ENCODE results near the gene SPATA31D4. TPM values are rescaled to one million over a fixed set of nuclear protein-coding genes. Genes with fewer than 3 reads are reported as not detected.

Gene SPATA31D4
- total RNA-seq, 1 donor from 2014 or later = not detected

GRCh38 chr9:81971727-81972126 lies 43.5 kb downstream of the SPATA31D4 start:
- no peak for TF ChIP-seq CTCF (IDR thresholded peaks at IDR 0.05; ENCODE audit: borderline replicate concordance)
- Histone ChIP-seq H3K36me3 (no peaks in the 10 kb centered on the region), H3K27me3 (ENCODE audit: low read depth) (peaks cover 18% of the 10 kb centered on the region), H3K9me3 (replicated peaks) (peaks cover 13% of the 10 kb centered on the region), H3K4me3 (no peak overlapping the region), H3K4me1 (no peaks in the 10 kb centered on the region), H3K27ac (replicated peaks) (no peak overlapping the region)
- intact Hi-C loops (cut with micrococcal nuclease) = no loop called here
- no peak for DNase-seq

GRCh38 chr9:81974764-81975163 lies 46.5 kb downstream of the SPATA31D4 start:
- intact Hi-C loops (cut with micrococcal nuclease) = no loop called here
- H3K27me3 ChIP-seq (ENCODE audit: low read depth) = no peaks in the 10 kb centered on the region

GRCh38 chr9:81976351-81976750 lies 48.1 kb downstream of the SPATA31D4 start:
- no peaks in the 10 kb centered on the region for H3K4me1 ChIP-seq
- no peak overlapping the region for H3K27ac ChIP-seq (replicated peaks)
- TF ChIP-seq CTCF (IDR thresholded peaks at IDR 0.05; ENCODE audit: borderline replicate concordance) = no peak
- intact Hi-C loops (cut with micrococcal nuclease) = no loop called here
- H3K27me3 ChIP-seq (ENCODE audit: low read depth) = no peaks in the 10 kb centered on the region
- no peak overlapping the region for H3K4me3 ChIP-seq
- DNase-seq = no peak
- H3K9me3 ChIP-seq (replicated peaks) = peaks cover 17% of the 10 kb centered on the region
- no peaks in the 10 kb centered on the region for H3K36me3 ChIP-seq

More at GRCh38 chr9:81974764-81975163, 46.5 kb downstream of the SPATA31D4 start:
- no peak for TF ChIP-seq CTCF (IDR thresholded peaks at IDR 0.05; ENCODE audit: borderline replicate concordance)
- Histone ChIP-seq H3K36me3 (no peaks in the 10 kb centered on the region), H3K4me1 (no peaks in the 10 kb centered on the region), H3K4me3 (no peak overlapping the region), H3K9me3 (replicated peaks) (peaks cover 17% of the 10 kb centered on the region), H3K27ac (replicated peaks) (no peak overlapping the region)
- no peak for DNase-seq

GRCh38 chr9:81979196-81979595 lies 51.0 kb downstream of the SPATA31D4 start:
- Histone ChIP-seq H3K9me3 (replicated peaks) (peaks cover 11% of the 10 kb centered on the region), H3K36me3 (no peaks in the 10 kb centered on the region), H3K4me1 (no peaks in the 10 kb centered on the region), H3K4me3 (no peak overlapping the region), H3K27ac (replicated peaks) (no peak overlapping the region), H3K27me3 (ENCODE audit: low read depth) (peaks cover 5% of the 10 kb centered on the region)
- no peak for DNase-seq
- no peak for TF ChIP-seq CTCF (IDR thresholded peaks at IDR 0.05; ENCODE audit: borderline replicate concordance)
- intact Hi-C loops (cut with micrococcal nuclease) = no loop called here

- no peak for TF ChIP-seq CTCF (IDR thresholded peaks at IDR 0.05; ENCODE audit: borderline replicate concordance)
- intact Hi-C loops (cut with micrococcal nuclease) = no loop called here
- H3K4me1 ChIP-seq = no peaks in the 10 kb centered on the region
- DNase-seq = no peak
- no peak overlapping the region for H3K27ac ChIP-seq (replicated peaks)
- H3K4me3 ChIP-seq = no peak overlapping the region
- H3K27me3 ChIP-seq (ENCODE audit: low read depth) = peaks cover 10% of the 10 kb centered on the region
- peaks cover 10% of the 10 kb centered on the region for H3K9me3 ChIP-seq (replicated peaks)
- H3K36me3 ChIP-seq = no peaks in the 10 kb centered on the region
Measured at GRCh38 chr9:81980568-81980967, 52.3 kb downstream of the SPATA31D4 start.

GRCh38 chr9:81981883-81982282 lies 53.7 kb downstream of the SPATA31D4 start:
- H3K4me1 ChIP-seq = no peaks in the 10 kb centered on the region
- no peak for DNase-seq
- H3K4me3 ChIP-seq = no peak overlapping the region
- peaks cover 3% of the 10 kb centered on the region for H3K9me3 ChIP-seq (replicated peaks)
- TF ChIP-seq CTCF (IDR thresholded peaks at IDR 0.05; ENCODE audit: borderline replicate concordance) = no peak
- H3K36me3 ChIP-seq = no peaks in the 10 kb centered on the region
- intact Hi-C loops (cut with micrococcal nuclease) = no loop called here
- peaks cover 10% of the 10 kb centered on the region for H3K27me3 ChIP-seq (ENCODE audit: low read depth)
- H3K27ac ChIP-seq (replicated peaks) = no peak overlapping the region
